Hepatocyte (in vitro differentiated cells): ENCODE results near the gene ONECUT2.

ENCODE experiments used
- EZH2 ChIP-seq: fragments of 200-600 bp; sonication (generic); IDR thresholded peaks from 2 replicates; pipeline ENCODE4 v1.6.1; 2016; ENCODE audit warnings: antibody characterized with exemption, mild to moderate bottlenecking, borderline replicate concordance
- TF ChIP-seq, protein P1 (sequence below): fragments of 200-600 bp; sonication (generic); IDR thresholded peaks from 2 replicates; pipeline ENCODE4 v1.5.1; 2016; ENCODE audit warnings: antibody characterized with exemption, mild to moderate bottlenecking; ENCODE audit not compliant: poor library complexity

DNA sequence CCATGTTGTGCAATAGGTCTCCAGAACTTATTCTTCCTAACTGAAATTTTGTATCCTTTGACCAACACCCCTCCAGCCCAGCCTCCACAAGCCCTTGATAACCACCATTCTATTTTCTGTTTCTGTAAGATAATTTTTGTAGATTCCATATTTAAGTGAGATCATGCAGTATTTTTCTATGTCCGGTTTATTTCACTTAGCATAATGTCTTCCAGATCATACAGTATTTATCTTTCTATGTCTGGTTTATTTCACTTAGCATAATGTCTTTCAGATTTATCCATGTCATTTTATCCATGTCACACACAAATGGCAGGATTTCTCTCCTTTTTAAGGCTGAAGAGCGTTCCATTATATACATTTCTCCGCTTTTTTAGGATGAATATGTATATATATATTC, 24.4 kb upstream of the ONECUT2 start:
- TF ChIP-seq, protein P1, sequence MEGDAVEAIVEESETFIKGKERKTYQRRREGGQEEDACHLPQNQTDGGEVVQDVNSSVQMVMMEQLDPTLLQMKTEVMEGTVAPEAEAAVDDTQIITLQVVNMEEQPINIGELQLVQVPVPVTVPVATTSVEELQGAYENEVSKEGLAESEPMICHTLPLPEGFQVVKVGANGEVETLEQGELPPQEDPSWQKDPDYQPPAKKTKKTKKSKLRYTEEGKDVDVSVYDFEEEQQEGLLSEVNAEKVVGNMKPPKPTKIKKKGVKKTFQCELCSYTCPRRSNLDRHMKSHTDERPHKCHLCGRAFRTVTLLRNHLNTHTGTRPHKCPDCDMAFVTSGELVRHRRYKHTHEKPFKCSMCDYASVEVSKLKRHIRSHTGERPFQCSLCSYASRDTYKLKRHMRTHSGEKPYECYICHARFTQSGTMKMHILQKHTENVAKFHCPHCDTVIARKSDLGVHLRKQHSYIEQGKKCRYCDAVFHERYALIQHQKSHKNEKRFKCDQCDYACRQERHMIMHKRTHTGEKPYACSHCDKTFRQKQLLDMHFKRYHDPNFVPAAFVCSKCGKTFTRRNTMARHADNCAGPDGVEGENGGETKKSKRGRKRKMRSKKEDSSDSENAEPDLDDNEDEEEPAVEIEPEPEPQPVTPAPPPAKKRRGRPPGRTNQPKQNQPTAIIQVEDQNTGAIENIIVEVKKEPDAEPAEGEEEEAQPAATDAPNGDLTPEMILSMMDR, result no peak
- no peak for TF ChIP-seq EZH2
